Mesenchymal stem cell (in vitro differentiated cells and primary cell): Measurements from ENCODE around the gene CIB1.
"Not testable (repeated sequence)": the region's sequence is repeated elsewhere in the genome, so short reads cannot be mapped to it uniquely, and the experiment has no call there.

Experiments used
- DNase-seq: peaks from one replicate; pipeline ENCODE4 v3.0.0-alpha.2; 2013
- H2AFZ ChIP-seq: one replicate; pipeline ENCODE4 v1.6.1; 2013; ENCODE audit warnings: low read depth, mild to moderate bottlenecking, control low read depth, inconsistent platforms, low read length, moderate library complexity
- H2AK5ac ChIP-seq: 2 replicates; pipeline ENCODE4 v1.6.1; 2013; ENCODE audit warnings: low read length, moderate library complexity, mild to moderate bottlenecking, inconsistent platforms; ENCODE audit not compliant: severe bottlenecking
- H2BK120ac ChIP-seq: one replicate; pipeline ENCODE4 v1.6.1; 2013; ENCODE audit warnings: low read depth, mild to moderate bottlenecking, inconsistent platforms, low read length, moderate library complexity
- H2BK12ac ChIP-seq, 2 experiments: one replicate each; pipeline ENCODE4 v1.6.1; 2013; ENCODE audit warnings: inconsistent platforms in 2 of 2, low read length in 2 of 2, mild to moderate bottlenecking in 2 of 2, moderate library complexity in 2 of 2, control low read depth in 1 of 2
- H2BK15ac ChIP-seq: one replicate; pipeline ENCODE4 v1.6.1; 2013; ENCODE audit warnings: mild to moderate bottlenecking, low read depth, inconsistent platforms; ENCODE audit not compliant: poor library complexity, severe bottlenecking
- H2BK5ac ChIP-seq: 2 replicates; pipeline ENCODE4 v1.6.1; 2013; ENCODE audit warnings: low read depth, mild to moderate bottlenecking, low read length, control low read depth, inconsistent platforms; ENCODE audit not compliant: poor library complexity, severe bottlenecking
- H3K14ac ChIP-seq, 2 experiments: one replicate each; pipeline ENCODE4 v1.6.1; 2013; ENCODE audit warnings: inconsistent platforms in 2 of 2, low read length in 2 of 2, control low read depth in 1 of 2, mild to moderate bottlenecking in 1 of 2, moderate library complexity in 1 of 2
- H3K18ac ChIP-seq, 2 experiments: one replicate each; pipeline ENCODE4 v1.6.1; 2013; ENCODE audit warnings: inconsistent platforms in 2 of 2, low read length in 2 of 2, control low read depth in 1 of 2, low read depth in 1 of 2, mild to moderate bottlenecking in 1 of 2
- H3K23ac ChIP-seq, 2 experiments: one replicate each; pipeline ENCODE4 v1.6.1; 2013; ENCODE audit warnings: inconsistent platforms in 2 of 2, low read length in 2 of 2, mild to moderate bottlenecking in 2 of 2, moderate library complexity in 2 of 2, control low read depth in 1 of 2
- H3K27ac ChIP-seq: 2 replicates; pipeline ENCODE4 v1.5.1; 2013; ENCODE audit warnings: mild to moderate bottlenecking, moderate library complexity, low read length, control low read depth, inconsistent platforms; ENCODE audit not compliant: poor library complexity, severe bottlenecking
- H3K27me3 ChIP-seq, 2 experiments: 2 replicates each; pipeline versions ENCODE4 v1.6.1 to v1.7.0; 2013; ENCODE audit warnings: low read length in 2 of 2, mild to moderate bottlenecking in 2 of 2, moderate library complexity in 2 of 2, control low read depth in 1 of 2, inconsistent platforms in 1 of 2; ENCODE audit not compliant: control insufficient read depth in 1 of 2, insufficient read depth in 1 of 2
- H3K36me3 ChIP-seq, 2 experiments: 2 replicates each; pipeline versions ENCODE4 v1.6.1 to v1.7.0; 2013; ENCODE audit warnings: low read length in 2 of 2, control low read depth in 1 of 2, inconsistent platforms in 1 of 2, low read depth in 1 of 2, mild to moderate bottlenecking in 1 of 2; ENCODE audit not compliant: insufficient read depth in 2 of 2, control insufficient read depth in 1 of 2
- H3K4ac ChIP-seq, 2 experiments: one replicate each; pipeline ENCODE4 v1.6.1; 2013; ENCODE audit warnings: inconsistent platforms in 2 of 2, low read length in 2 of 2, mild to moderate bottlenecking in 2 of 2, moderate library complexity in 2 of 2, control low read depth in 1 of 2, low read depth in 1 of 2
- H3K4me1 ChIP-seq: 2 replicates; pipeline ENCODE4 v1.6.1; 2013; ENCODE audit warnings: low read depth, low read length, control low read depth; ENCODE audit not compliant: control insufficient read depth, insufficient read depth
- H3K4me2 ChIP-seq: 2 replicates; pipeline ENCODE4 v1.6.1; 2013; ENCODE audit warnings: low read length, mild to moderate bottlenecking, inconsistent platforms; ENCODE audit not compliant: poor library complexity, severe bottlenecking
- H3K4me3 ChIP-seq, 2 experiments: 2 replicates each; pipeline versions ENCODE4 v1.5.1 to v1.7.0; 2013; ENCODE audit warnings: low read length in 2 of 2, mild to moderate bottlenecking in 2 of 2, control low read depth in 1 of 2, low read depth in 1 of 2; ENCODE audit not compliant: insufficient read depth in 1 of 2
- H3K79me1 ChIP-seq: replicated peaks from 2 replicates; pipeline ENCODE4 v1.6.1; 2013; ENCODE audit warnings: mild to moderate bottlenecking, control low read depth, low read length, inconsistent platforms; ENCODE audit not compliant: poor library complexity, severe bottlenecking
- H3K9ac ChIP-seq: 2 replicates; pipeline ENCODE4 v1.7.0; 2013; ENCODE audit warnings: mild to moderate bottlenecking, low read length, moderate library complexity
- H3K9me3 ChIP-seq: 2 replicates; pipeline ENCODE4 v1.7.0; 2013; ENCODE audit warnings: mild to moderate bottlenecking, low read length; ENCODE audit not compliant: control insufficient read depth
- H4K8ac ChIP-seq: one replicate; pipeline ENCODE4 v1.6.1; 2013; ENCODE audit warnings: inconsistent platforms, mild to moderate bottlenecking, low read length, moderate library complexity
- H4K91ac ChIP-seq: one replicate; pipeline ENCODE4 v1.6.1; 2013; ENCODE audit warnings: mild to moderate bottlenecking, low read length, inconsistent platforms
- WGBS: methylation state at CpG from one replicate; pipeline ENCODE4 v1.1.7; 2013; ENCODE audit warnings: mixed read lengths; 5-methylcytosine and 5-hydroxymethylcytosine counted together

The CIB1 gene

DNA sequence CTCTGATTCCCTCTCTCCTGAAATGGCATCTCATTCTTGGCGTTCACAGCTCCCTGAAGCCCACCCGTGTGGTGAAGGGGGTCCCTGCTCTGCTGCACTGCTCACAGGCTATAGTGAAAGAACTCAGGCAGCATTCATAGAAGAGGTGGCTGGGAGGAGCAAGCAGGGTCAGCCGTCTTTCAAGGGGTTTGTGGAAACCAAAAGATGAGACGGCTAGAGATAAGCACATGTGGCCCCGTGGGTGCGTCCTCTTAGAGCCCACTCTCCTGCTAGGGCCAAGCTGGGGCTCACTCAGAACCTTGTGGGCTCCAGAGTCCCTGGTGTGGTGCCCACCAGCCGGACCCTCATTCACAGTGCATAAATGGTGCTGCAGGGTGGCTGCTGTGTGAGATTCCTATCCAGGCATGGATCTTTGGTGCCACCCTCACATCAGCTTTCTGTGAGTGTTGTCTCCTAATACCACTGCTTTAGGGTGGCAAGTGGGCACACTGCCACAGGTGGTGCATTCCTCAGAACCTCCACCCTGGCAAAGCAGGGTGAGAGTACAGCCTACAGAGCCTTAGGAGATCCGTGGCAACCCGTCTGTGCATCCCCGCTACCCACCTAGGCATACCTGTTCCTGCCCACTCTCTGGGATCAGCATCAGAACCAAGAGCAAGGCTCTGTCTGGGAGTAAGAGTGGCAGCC is 43.8 kb downstream of the CIB1 start:
- DNase-seq, result no peak

GRCh38 chr15:90188914-90189748 is 44.6 kb downstream of the CIB1 start:
- no peak overlapping the region for H3K27ac ChIP-seq
- H3K9me3 ChIP-seq, result no peaks in the 10 kb centered on the region
- no peak overlapping the region for H2AK5ac ChIP-seq
- H2BK120ac ChIP-seq, result no peak overlapping the region
- no peaks in the 10 kb centered on the region for H3K36me3 ChIP-seq
- H3K4me2 ChIP-seq, result no peak overlapping the region
- peaks cover 30% of the 10 kb centered on the region for H3K4me1 ChIP-seq
- H3K4me3 ChIP-seq, result no peak overlapping the region
- H3K27me3 ChIP-seq, result no peaks in the 10 kb centered on the region
- H2BK12ac ChIP-seq, result no peak overlapping the region
- no peak overlapping the region for H2AFZ ChIP-seq
- no peak for DNase-seq
- no peak overlapping the region for H3K4ac ChIP-seq
- H3K79me1 ChIP-seq, result peaks cover 29% of the 10 kb centered on the region
- no peak overlapping the region for H3K14ac ChIP-seq
- 89% methylated on average over 8 of the region's 8 CpGs for WGBS
- H2BK5ac ChIP-seq, result no peak overlapping the region
- no peak overlapping the region for H3K18ac ChIP-seq
- H2BK15ac ChIP-seq, result no peak overlapping the region
- no peak overlapping the region for H4K91ac ChIP-seq
- H3K23ac ChIP-seq, result no peak overlapping the region
- H3K9ac ChIP-seq, result no peak overlapping the region
- H4K8ac ChIP-seq, result no peak overlapping the region

More for the DNA sequence above, 43.8 kb downstream of the CIB1 start:
- Histone ChIP-seq H4K8ac (no peak overlapping the region), H2BK15ac (no peak overlapping the region), H3K4ac (no peak overlapping the region), H2AK5ac (no peak overlapping the region), H2BK5ac (no peak overlapping the region), H2BK120ac (no peak overlapping the region), H3K9ac (no peak overlapping the region), H3K36me3 (no peaks in the 10 kb centered on the region), H3K4me3 (no peak overlapping the region), H2AFZ (no peak overlapping the region), H3K18ac (no peak overlapping the region), H3K4me1 (peaks cover 26% of the 10 kb centered on the region), H4K91ac (no peak overlapping the region), H3K27ac (no peak overlapping the region), H3K4me2 (no peak overlapping the region), H3K79me1 (peaks cover 29% of the 10 kb centered on the region), H3K23ac (no peak overlapping the region), H3K9me3 (no peaks in the 10 kb centered on the region), H3K14ac (no peak overlapping the region), H2BK12ac (no peak overlapping the region), H3K27me3 (no peaks in the 10 kb centered on the region)
- 91% methylated on average over 10 of the region's 10 CpGs for WGBS

- not testable (repeated sequence) for DNase-seq, H3K4me2 ChIP-seq, H2AK5ac ChIP-seq, H3K9me3 ChIP-seq, H2BK15ac ChIP-seq, H3K4ac ChIP-seq, H3K4me3 ChIP-seq, H2AFZ ChIP-seq, H2BK120ac ChIP-seq, H3K14ac ChIP-seq, H2BK12ac ChIP-seq, H3K27ac ChIP-seq, H4K8ac ChIP-seq, H3K27me3 ChIP-seq, H2BK5ac ChIP-seq, H4K91ac ChIP-seq, H3K36me3 ChIP-seq, H3K9ac ChIP-seq, H3K23ac ChIP-seq, H3K18ac ChIP-seq
- 94% methylated on average over 7 of the region's 7 CpGs for WGBS
- Histone ChIP-seq H3K4me1 (peaks cover 30% of the 10 kb centered on the region), H3K79me1 (peaks cover 25% of the 10 kb centered on the region)
Measured at GRCh38 chr15:90188065-90188464, 45.7 kb downstream of the CIB1 start.

- H2BK15ac ChIP-seq, result no peak overlapping the region
- 88% methylated on average over 7 of the region's 8 CpGs for WGBS
- H4K8ac ChIP-seq, result no peak overlapping the region
- H3K4me2 ChIP-seq, result no peak overlapping the region
- H3K4me3 ChIP-seq, result no peak overlapping the region
- H2AK5ac ChIP-seq, result no peak overlapping the region
- H3K79me1 ChIP-seq, result peaks cover 21% of the 10 kb centered on the region
- no peak overlapping the region for H3K23ac ChIP-seq
- H4K91ac ChIP-seq, result no peak overlapping the region
- H3K9me3 ChIP-seq, result no peaks in the 10 kb centered on the region
- peaks cover 27% of the 10 kb centered on the region for H3K4me1 ChIP-seq
- H2BK5ac ChIP-seq, result no peak overlapping the region
- H3K9ac ChIP-seq, result no peak overlapping the region
- no peak overlapping the region for H3K27ac ChIP-seq
- no peak overlapping the region for H2BK120ac ChIP-seq
- H3K36me3 ChIP-seq, result no peaks in the 10 kb centered on the region
- no peak overlapping the region for H3K14ac ChIP-seq
- no peak overlapping the region for H3K18ac ChIP-seq
- H2AFZ ChIP-seq, result no peak overlapping the region
- H3K27me3 ChIP-seq, result no peaks in the 10 kb centered on the region
- no peak overlapping the region for H2BK12ac ChIP-seq
- DNase-seq, result no peak
- H3K4ac ChIP-seq, result no peak overlapping the region
Measured at GRCh38 chr15:90187257-90187868, 46.4 kb downstream of the CIB1 start.
